ENCODE data around the gene SPSB1.

GRCh38 chr1:9273177-9273576, 19.5 kb upstream of the SPSB1 start:
- TF ChIP-seq CTCF (IDR thresholded peaks at IDR 0.05), result no peak
- TF ChIP-seq POLR2A (IDR thresholded peaks at IDR 0.05), result no peak

Measured in right lobe of liver (tissue), 4 donors.